GM21717 (cell line): ENCODE results near the gene COL9A1.

Source experiments
- ATAC-seq: cut with Tn5 transposase; IDR thresholded peaks from one replicate; pipeline ENCODE4 v1.9.1; 2021; ENCODE audit warnings: mild to moderate bottlenecking, moderate library complexity; ENCODE audit not compliant: unreplicated experiment

Gene COL9A1

DNA sequence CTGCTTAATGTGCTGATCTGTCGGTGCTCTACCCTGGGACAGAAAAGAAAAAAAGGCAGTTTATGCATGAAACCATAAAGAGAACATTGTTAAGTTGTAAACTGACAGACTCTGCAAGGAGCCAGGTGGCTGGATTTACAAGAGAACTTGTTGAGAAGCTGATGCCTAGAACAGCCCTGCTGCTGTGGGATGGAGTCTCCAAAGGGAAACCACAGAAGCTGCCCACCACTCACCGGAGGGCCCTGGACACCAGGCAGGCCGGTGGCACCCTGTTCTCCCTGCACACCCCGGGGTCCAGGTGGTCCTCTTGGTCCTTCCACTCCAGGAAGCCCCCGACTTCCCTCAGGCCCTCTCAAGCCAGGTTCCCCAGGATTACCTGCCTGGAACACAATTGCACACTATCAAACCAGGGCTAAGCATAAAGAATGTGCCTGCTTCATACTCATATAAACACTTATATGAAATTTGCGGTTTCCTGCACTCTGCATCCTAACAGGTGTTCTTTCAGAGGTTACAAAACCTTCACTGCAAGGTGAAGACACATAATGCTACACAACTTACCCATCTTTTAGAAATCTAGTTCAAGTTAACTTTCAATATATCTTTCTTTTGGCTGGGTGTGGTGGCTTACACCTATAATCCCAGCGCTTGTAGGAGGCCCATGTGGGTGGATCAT, 68.2 kb downstream of the COL9A1 start:
- no peak for ATAC-seq

DNA sequence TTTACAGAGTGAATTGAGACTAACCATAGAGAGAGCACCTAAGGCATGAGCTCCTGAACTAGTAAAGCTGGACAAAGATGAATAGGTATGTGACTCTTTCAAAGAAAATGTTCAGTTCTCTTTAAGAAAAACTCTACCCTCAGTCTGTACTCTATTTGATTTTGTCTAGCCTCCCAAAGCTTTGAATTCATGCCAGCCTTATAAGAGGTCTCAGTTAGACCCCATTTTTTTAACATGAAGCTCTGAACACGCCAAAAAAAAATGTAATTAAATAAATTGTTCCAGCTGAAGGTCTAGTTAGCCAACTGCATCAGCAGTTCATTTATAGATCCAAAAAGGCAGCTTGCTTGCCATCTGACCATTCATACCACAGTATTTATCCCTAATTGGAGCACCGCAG, 71.6 kb downstream of the COL9A1 start:
- ATAC-seq = no peak

DNA sequence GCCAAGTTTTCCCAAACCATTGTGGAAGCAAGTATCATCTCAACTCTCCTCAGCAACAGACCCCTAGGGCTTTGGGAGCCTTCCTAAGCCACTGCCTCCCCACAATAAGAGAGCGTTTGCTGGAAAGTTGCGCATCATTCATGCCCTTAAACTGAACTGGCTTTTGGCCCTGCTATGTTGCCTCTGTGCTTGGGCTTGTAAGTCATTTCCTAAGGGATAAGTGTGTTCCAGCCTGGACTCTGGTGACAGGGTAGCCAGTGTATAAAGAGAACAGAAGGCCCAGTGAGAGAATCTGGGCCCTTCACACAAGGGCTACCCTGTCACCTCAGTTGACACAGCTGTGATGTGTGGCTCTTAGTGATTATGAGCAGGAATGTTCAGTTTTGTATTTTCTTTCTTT, 77.8 kb downstream of the COL9A1 start:
- ATAC-seq = no peak

DNA sequence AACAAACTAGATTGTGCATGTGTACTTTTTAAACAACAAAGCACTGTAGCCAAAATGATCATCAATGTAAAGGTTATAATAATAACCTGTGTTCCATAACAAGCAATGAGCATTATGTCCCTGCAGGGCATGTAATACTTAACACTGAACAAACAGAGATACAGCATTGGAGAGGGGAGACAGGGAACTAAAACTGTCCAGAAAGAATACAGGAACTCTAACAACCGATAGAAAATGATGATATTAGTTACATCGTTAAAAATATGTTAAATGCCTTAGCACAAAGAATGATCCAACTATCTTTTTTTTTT, 80.5 kb downstream of the COL9A1 start:
- no peak for ATAC-seq

DNA sequence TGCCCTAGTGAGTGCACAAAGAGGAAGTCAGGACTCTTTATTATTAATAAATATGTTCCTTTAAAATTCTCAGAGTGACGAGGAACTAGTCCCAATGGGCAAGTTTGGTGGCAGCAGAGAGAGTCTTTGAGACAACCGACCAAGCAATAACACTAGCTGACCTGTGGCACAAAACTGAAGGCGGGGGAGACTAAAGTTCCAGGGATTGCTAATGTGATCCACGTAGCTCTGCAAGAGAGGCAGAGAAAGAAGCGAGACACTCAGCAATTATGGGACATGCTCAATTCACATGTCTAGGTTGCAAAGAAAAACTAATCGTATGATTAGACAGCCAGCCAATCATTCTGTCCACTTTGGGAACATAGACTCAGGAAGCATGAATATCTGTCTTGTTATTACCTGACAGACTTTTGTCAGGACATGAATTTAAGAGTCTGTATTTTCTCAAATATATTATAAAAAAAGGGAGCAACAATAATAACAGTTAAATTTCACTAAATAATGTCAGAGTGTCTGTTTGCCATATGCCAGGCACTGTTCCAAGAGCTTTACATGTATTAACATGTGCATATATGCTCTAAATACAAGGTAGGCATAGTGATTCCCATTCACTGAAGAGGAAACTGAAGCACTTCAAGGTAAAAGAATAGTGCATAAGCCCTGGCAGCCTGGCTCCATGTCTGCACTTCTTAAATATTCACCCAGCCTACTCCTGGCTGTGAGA, 81.0 kb downstream of the COL9A1 start:
- ATAC-seq = no peak

DNA sequence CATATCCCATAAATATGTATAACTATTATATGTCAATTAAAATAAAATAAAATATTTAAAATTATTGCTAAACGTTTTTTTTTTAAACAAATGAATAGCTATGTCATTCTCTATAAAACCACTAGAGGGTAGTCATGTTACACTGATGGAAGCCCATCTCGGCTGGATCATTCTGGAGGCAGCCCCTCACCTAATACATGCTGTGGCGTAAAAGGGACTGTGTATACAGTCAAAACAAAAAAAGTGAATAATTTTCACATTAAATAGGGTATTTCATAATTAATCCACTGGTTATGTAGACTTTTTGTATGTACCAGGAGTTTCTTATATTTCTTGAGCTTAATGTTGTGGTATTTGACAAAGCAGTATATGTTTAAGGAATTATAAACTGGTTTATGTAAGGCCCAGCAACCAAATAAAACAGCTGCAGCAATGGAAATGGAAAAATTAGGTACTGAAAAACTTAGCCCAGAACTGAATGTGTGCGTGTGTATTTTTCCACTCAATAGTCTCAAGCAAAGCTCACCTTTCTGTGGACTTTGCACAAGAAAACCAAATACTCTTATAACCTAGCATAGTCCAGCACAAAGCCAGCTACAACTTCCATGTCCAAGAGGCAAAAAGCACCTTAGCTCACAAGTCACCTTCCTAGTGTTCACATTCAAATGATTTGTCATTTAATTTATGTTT, 81.7 kb downstream of the COL9A1 start:
- ATAC-seq = no peak

DNA sequence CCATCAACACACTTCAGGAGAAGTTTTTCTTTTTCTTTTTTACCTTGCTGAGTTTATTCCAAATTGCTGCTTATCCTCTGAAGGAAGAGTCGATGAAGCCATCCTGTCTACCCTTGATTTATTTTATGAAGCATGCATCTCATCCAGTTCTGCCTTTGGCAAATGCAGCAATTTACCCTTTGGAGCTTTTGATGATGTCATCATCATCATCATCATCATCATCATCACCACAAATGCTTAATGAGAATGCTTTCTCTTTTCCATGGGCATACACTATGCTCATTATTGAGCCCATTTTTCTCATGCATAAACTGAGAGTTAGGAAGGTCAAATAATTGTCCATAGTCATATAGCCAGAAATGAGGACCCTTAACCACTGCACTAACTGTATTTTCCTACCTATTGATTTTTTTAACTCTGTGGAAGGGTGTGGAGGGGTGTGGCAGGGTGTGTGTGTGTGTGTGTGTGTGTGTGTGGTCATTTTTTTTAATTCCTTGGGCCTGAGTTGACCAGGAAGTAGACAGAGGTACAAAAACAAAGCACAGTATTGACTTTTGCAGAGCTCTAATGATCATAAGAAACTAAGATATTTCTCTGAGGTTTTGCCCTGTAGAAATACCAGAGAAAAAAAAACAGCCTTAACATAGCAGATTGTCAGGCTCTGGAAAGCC, 82.8 kb downstream of the COL9A1 start:
- no peak for ATAC-seq

DNA sequence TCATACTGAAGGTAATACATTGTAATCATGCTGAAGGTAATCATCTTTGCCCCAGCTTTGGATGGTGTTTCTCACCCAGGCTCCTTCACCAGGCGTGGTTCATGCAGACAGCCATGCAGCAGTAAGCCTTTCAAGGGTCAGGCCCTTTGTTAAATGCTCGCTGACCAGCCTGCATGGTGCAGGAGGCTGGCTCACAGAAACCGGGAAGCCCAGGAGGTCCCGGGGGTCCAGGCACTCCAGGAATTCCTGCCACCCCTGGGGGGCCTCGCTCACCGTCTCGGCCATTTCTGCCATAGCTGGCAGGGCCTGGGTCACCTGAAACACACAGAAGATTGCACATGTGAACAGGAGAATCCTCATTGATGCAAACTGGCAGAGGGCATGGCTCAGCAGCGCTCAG, 86.1 kb downstream of the COL9A1 start:
- ATAC-seq = no peak

DNA sequence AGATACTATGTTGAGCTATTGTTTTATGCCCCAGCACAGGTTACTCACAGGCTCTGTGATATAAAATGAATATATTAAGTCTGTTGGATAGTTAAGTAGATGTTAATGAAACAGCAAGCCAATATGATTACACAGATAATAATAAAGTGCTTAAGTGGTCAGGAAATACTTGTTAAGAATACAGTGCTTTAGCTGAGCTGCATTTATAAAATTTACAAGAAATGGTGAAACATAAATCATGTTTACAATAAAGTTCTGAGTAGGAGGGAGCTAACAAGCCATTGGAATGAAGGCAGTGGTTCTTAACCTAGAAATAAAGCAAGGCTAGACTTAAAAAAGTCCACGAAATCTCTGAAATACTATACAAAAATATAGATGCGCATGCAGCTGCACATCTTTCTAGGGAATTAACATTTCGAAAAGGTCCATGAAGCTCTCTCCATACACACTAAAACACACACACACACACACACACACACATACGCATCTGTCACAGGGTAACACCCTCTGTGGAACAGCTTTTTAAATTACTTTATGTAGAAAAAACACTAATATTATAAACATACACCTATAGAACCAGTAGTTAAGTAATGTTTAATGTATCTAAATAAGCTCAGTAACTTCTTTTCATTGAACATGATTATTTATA, 87.3 kb downstream of the COL9A1 start:
- no peak for ATAC-seq

DNA sequence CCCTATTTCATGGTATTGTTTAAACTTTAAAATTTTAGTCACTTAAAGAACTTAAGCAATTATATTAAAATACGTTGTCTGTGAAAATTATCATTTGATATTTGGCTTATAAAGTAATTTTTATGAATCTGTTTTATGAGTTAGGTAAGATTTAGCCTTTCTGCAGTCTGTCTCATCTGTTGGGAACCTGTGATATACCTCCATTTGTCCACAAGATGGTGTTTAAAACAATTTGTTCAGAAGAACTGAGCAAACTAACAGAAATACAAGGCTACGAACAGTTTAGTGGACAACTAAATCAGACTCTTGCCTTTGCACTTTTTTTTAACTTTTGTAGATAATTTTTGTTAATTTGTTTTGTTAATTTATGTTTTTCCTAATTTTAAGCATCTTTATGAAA, 92.4 kb downstream of the COL9A1 start:
- no peak for ATAC-seq

DNA sequence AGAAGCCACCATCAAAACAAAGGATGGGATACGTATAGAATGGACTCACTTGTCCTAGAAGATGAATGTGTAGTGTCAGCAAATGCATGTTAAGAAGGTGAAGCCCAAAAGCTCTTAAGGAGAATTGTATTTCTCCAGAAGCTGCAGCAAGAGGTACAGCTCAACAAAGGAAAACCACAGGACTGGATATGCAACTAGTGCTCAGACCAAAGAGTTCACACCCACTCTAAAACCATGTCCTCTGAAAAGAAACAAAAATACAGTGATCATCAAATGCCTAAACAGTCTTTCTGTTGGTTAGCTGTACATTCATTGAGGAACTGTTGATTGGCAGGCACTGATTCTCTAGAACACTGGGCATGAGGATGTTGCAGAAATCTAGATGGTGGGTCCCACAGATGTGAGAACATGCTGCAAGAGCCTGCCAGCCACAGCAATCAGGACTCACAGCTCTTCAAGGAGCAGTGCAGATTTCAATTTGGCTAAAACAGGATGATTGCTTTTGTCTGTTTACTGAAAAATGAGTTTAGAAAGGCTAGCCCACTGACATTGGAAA, 94.6 kb downstream of the COL9A1 start:
- no peak for ATAC-seq

DNA sequence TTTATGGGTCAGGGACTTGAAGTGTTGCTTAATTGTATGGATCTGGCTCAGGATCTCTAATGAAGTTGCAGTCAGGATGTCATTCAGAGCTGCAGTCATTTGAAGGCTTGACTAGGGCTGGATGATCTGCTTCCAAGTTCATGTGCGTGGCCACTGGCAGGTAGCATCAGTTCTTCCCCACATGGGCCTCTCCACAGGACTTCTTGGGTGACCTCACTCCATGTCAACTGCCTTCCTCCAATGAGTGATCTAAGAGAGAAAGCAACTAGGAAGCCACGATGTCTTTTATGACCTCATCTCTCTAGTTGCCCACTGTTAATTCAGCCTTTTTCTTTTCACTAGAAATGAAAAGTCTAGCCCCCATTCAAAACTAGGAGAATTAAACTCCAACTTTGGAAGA, 104.1 kb downstream of the COL9A1 start:
- no peak for ATAC-seq

DNA sequence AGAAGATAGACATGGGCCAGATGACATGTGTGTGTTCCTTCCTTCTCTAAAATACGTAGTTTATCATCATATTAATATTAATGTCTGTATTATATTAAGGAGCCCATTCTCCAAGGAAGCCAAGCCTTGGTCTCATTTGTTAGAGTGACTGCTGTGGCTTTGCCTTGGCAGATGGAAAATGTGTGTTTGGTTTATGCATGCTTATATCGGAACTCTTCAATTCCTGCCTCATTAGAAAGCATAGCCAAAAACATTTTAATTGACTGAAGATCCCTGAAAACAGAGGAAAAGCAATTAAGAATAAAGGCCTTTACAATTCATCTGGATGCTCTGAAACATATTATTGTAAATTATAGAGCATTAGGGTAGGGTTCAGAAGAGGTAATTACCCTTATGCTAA, 106.4 kb downstream of the COL9A1 start:
- no peak for ATAC-seq

DNA sequence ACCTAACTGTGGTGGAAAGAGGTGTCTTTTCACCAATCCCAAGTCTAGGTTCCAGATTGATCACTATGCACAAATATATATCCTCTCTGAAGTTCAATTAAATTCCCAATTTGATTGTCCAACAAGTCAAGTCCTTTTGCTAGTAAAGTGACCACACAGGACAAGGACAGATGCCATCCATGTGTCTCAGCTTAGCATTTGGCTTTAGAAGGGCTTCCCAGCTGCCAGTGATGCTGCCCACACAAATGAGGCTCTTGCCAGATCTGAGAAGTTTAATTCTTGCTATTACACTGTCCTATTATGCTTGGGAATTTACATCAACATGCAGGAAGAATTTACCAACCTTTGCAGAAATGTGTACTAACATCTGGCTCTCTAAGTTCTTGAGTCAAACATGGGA, 108.5 kb downstream of the COL9A1 start:
- ATAC-seq = no peak

DNA sequence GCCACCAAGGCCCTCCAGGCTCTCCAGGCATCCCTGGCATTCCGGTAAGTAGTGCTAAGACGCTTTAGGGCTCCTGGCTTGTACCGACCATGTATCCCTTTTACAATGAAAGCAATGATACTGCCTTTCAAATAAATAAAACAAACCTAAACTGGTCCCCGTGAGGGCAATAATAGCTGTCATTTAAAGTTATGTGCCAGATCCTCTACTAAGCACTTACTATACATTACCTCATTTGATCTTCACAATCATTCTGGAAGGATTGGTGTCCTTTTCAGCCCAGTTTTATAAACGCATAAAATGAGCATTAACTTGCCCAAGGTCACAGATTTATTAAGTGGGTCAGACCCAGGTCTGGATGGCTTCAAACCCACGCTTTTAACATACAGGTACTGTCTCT, 114.7 kb downstream of the COL9A1 start:
- ATAC-seq = no peak

DNA sequence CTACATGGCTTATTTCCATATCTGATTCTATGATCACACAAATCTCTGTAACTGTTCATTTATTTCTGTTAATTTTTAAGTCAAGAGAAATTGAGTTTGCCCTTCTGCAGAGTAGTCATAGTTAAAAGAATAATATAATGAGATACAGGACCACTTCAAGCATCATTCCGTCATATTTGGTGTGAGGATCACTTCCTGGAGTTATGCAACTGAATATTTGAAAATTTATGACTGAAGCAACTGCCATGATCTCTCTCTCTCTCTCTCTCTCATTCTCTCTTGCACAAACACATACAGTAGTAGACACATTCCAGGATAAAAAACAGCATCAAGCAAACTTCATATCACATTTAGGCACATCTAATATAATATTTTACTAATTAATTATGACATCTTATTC, 116.4 kb downstream of the COL9A1 start:
- ATAC-seq = no peak

DNA sequence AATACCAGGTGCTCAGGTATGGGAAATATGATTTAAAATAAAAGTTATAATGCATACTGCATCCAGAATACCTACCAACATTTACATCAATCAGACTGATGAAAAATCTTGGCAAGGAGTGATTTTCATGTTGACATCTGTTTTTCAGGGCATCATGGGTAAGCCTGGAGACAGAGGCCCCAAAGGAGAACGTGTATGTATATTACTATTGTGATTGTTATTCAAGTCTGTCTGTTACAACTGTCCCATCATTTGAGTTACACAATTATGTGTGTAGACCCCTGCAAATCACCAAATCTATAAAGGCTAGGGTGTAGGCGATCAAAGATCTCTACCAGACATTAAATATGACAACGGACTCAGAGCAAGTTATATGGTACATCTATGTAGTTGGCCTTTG, 118.2 kb downstream of the COL9A1 start:
- ATAC-seq = no peak

DNA sequence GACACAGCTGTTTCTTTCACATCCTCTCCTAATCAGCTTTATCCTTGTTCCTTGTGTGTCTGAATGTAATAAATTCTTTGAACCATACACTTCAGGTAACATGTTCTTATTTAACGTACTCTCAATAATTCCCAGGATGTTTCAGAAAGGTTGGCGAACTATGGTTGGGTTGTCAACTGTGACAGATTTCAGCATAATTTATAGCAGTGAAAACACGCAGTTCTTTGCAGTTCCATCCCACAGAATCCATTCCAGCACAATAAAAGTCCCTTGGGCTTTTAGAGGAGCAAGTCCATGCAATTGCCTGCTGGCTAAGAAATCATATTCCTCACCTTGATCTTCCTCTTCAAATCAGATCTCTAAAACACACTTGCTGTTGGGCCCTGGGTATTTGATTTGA, 119.3 kb downstream of the COL9A1 start:
- no peak for ATAC-seq

DNA sequence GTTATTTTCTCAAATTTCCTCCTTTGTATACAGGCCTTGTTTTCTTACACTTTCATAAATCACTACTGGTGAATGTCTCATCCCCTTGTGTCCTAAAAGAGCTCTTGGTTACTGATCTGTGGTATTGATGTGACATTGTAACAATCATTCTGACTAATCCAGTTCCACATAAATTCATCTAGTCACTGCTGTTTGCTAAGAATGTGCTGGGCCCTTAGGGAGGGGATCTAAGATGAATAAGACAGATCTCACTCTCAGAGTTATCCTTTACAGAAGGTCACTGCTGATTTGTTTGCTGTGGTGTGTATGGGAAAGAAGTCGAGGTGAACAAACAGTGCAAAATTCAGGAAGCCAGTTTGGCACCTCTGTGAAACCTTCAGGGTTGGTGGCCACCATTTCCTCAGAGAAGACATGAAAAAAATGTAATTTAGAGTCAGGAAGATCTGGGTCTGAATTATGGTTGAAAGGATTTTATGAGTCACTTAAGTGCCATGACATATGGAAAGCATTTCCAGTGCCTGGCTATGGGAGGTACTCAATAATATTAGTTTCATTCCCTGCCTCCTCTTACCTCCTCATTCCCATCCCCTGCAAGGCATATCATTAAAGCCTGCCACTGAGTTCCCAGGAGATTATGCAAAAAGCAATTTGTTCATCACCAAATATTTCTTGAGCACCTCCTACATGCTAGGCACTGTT, 121.8 kb downstream of the COL9A1 start:
- no peak for ATAC-seq

DNA sequence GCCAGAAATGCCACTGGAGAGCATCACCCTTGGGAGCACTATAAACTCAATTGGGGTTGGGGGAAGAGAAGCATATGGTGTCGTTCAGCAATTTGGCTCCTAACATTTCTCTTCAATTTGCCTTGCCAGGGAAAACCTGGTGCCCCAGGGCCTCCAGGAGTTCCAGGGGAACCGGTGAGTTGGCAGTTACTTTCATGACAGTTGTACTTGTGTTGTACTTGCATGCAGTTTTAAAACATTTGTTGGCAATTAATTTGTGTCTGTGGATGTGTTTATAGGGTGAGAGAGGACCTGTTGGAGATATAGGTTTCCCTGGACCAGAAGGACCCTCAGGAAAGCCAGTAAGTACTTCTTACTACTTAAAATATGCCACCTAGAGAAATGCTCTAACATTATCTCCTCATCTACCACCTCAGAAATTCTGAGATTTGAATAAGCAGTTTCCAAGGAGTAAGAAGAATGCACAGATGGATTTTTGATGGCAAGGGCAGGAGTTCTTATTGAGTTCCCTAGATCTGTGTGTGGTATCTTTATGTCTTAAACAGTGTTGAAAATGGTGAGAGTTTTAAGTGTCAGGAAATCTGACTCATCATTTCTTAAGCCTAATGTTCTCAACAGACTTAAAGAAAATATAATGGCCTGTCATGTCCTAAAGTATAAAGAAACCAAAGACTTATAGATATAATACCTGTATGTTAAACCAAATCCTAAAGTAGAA, 122.5 kb downstream of the COL9A1 start:
- no peak for ATAC-seq
